Sigmoid colon (tissue), 7 donors: ENCODE data around the gene SUCO. TPM values are rescaled to one million over a fixed set of nuclear protein-coding genes. Genes with fewer than 3 reads are reported as not detected.

Experiments used
- DNase-seq: peaks from one replicate; pipeline ENCODE4 v3.0.0-alpha.2; 2019
- H3K27ac ChIP-seq, 4 donors: fragments of 200-600 bp; sonication (generic); one replicate each; pipeline ENCODE4 v1.5.1; 2016 to 2019; ENCODE audit warnings: mild to moderate bottlenecking in 1 of 4
- H3K27me3 ChIP-seq, 3 donors: fragments of 200-600 bp; sonication (generic); one replicate each; pipeline ENCODE4 v1.5.1; 2019; ENCODE audit warnings: mild to moderate bottlenecking in 1 of 3
- H3K36me3 ChIP-seq, 4 donors: fragments of 200-600 bp; sonication (generic); one replicate each; pipeline ENCODE4 v1.5.1; 2016 to 2019
- H3K4me1 ChIP-seq, 4 donors: fragments of 200-600 bp; sonication (generic); one replicate each; pipeline ENCODE4 v1.5.1; 2017 to 2019
- H3K4me3 ChIP-seq, 4 donors: fragments of 200-600 bp; sonication (generic); one replicate each; pipeline ENCODE4 v1.5.1; 2017 to 2019; ENCODE audit warnings: mild to moderate bottlenecking in 2 of 4, moderate library complexity in 1 of 4
- H3K9me3 ChIP-seq, 4 donors: fragments of 200-600 bp in 3 of 4; sonication (generic) in 3 of 4; one replicate each; pipeline versions ENCODE4 v1.5.1 to v1.6.1; 2013 to 2019
- EP300 ChIP-seq, 4 donors: sonication (generic); formaldehyde crosslinking; IDR thresholded peaks; one replicate each; pipeline ENCODE4 v1.6.1; 2017; ENCODE audit warnings: antibody characterized with exemption in 4 of 4
- POLR2A ChIP-seq, 2 donors: fragments of 450-650 bp; IDR thresholded peaks; one replicate each; pipeline ENCODE4 v1.6.1; 2016; ENCODE audit warnings: antibody characterized with exemption in 2 of 2, mild to moderate bottlenecking in 2 of 2, moderate library complexity in 2 of 2
- POLR2AphosphoS5 ChIP-seq, 4 donors: sonication (generic); formaldehyde crosslinking; IDR thresholded peaks; one replicate each; pipeline ENCODE4 v1.6.1; 2017; ENCODE audit warnings: antibody characterized with exemption in 4 of 4
- WGBS, 2 donors: extraction: QIAGEN DNeasy Blood & Tissue Kit; methylation state at CpG; one replicate each; pipeline ENCODE4 v1.1.7; 2013; 5-methylcytosine and 5-hydroxymethylcytosine counted together
- intact Hi-C: fragments of 100-400 bp; cut with DNase I; formaldehyde crosslinking; loops from one replicate; pipeline ENCODE4 v1.15.1; 2023
- polyA plus RNA-seq, 3 donors: library from polyadenylated mRNA; stranded (reverse); fragments of 200-250 nt; gene quantifications; one replicate each; pipeline ENCODE4 v1.2.3, GENCODE V29; 2013
- total RNA-seq, 4 donors: library from RNA; depleted of rRNA; stranded (reverse); fragments of >200 nt; gene quantifications; one replicate each; pipeline ENCODE4 v1.1.0, GENCODE V29; 2016
- TF ChIP-seq, protein P1 (sequence below), 4 experiments: fragments of 450-650 bp in 3 of 4; fragments of 200-600 bp in 1 of 4; IDR thresholded peaks; one replicate each; pipeline ENCODE4 v1.5.1; 2016 to 2019; ENCODE audit warnings: antibody characterized with exemption in 4 of 4, mild to moderate bottlenecking in 3 of 4, moderate library complexity in 2 of 4
- donor health status: healthy with polysubstance abuse.
- donor health status: Bipolar disorder and iron deficiency.
- donor health status: healthy.

Gene SUCO
- total and polyA plus RNA-seq, 7 donors: 1.8 to 36.6 (median 27.4) TPM

DNA sequence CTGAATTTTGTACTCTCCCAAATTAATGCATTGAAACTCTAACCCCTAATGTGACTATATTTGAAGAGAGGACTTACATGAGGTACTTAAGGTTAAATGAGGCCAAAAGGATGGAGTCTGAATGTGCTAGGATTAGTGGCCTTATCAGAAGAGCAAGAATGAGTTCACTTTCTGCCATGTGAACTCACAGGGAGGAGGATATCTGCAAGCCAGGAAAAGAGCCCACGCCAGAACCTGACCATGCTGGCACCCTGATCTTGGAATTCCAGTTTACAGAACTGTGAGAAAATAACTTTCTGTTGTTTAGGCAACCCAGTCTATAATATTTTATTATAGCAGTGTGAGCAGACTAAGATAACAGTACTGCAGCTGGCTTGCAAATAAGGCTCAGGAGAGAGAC is 113.7 kb downstream of the SUCO start:
- H3K27ac ChIP-seq: no peak overlapping the region
- no peaks in the 10 kb centered on the region for H3K36me3 ChIP-seq
- no peak overlapping the region for H3K4me3 ChIP-seq
- no peaks in the 10 kb centered on the region for H3K9me3 ChIP-seq
- intact Hi-C loops: no loop called here
- TF ChIP-seq POLR2AphosphoS5 (IDR thresholded peaks at IDR 0.05) (no peak), POLR2A (IDR thresholded peaks at IDR 0.05) (no peak), EP300 (IDR thresholded peaks at IDR 0.05) (no peak)
- TF ChIP-seq, protein P1, sequence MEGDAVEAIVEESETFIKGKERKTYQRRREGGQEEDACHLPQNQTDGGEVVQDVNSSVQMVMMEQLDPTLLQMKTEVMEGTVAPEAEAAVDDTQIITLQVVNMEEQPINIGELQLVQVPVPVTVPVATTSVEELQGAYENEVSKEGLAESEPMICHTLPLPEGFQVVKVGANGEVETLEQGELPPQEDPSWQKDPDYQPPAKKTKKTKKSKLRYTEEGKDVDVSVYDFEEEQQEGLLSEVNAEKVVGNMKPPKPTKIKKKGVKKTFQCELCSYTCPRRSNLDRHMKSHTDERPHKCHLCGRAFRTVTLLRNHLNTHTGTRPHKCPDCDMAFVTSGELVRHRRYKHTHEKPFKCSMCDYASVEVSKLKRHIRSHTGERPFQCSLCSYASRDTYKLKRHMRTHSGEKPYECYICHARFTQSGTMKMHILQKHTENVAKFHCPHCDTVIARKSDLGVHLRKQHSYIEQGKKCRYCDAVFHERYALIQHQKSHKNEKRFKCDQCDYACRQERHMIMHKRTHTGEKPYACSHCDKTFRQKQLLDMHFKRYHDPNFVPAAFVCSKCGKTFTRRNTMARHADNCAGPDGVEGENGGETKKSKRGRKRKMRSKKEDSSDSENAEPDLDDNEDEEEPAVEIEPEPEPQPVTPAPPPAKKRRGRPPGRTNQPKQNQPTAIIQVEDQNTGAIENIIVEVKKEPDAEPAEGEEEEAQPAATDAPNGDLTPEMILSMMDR (IDR thresholded peaks at IDR 0.05): no peak
- WGBS, 2 donors: 46 to 81% methylated on average over 1 of the region's 1 CpG
- no peak for DNase-seq
- no peaks in the 10 kb centered on the region for H3K27me3 ChIP-seq
- no peaks in the 10 kb centered on the region for H3K4me1 ChIP-seq

DNA sequence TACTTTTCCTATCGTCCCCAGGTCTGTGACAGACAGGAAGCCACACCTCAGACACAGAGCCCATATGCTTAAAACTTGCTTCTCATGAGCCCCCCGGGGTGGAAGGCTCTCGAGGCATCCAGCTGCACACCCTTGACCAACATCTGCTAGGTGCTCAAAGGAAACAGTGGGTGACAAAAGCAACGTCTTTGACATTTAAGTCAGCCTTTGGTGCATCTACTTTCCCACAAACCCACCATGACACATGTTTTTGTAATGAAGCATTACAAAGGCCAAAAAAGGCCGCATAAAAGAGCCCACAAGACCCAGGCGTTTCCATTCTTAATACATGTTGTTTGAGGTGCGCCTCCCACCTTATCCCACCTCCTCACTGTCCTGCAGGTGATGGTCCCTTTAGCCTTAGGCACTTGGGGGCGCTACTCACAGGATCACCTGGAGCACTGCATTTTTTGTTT is 114.2 kb downstream of the SUCO start:
- no peaks in the 10 kb centered on the region for H3K27me3 ChIP-seq
- no peaks in the 10 kb centered on the region for H3K9me3 ChIP-seq
- TF ChIP-seq, protein P1 (IDR thresholded peaks at IDR 0.05): no peak
- no peak for TF ChIP-seq POLR2AphosphoS5 (IDR thresholded peaks at IDR 0.05)
- TF ChIP-seq EP300 (IDR thresholded peaks at IDR 0.05): no peak
- no peak for TF ChIP-seq POLR2A (IDR thresholded peaks at IDR 0.05)
- no peaks in the 10 kb centered on the region for H3K36me3 ChIP-seq
- no peak for DNase-seq
- H3K4me3 ChIP-seq: no peak overlapping the region
- no peak overlapping the region for H3K27ac ChIP-seq
- intact Hi-C loops: no loop called here
- 50 to 67% methylated on average over 8 of the region's 8 CpGs for WGBS, 2 donors
- no peaks in the 10 kb centered on the region for H3K4me1 ChIP-seq

DNA sequence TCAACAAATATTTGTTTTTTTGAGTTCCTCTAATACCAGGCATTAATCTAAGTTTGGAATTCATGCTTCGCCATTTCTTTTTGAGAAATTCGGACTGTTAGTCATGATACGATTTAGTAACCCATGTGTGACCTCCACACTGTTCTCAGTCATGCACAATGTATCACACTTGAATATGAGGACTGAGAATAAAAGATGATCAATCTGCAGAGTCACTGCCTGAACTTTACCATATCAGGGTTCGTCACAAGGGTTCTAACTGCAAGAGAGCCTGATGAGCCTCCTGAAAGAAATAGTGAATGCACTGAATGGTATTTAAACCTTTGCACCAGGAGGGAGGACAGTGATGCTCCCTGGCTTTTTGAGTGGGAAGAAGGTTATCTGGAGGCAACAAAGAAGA is 115.0 kb downstream of the SUCO start:
- H3K4me3 ChIP-seq: no peak overlapping the region
- no peak overlapping the region for H3K27ac ChIP-seq
- intact Hi-C loops: no loop called here
- H3K36me3 ChIP-seq: no peaks in the 10 kb centered on the region
- H3K27me3 ChIP-seq: no peaks in the 10 kb centered on the region
- WGBS, 2 donors: 93 to 95% methylated on average over 4 of the region's 4 CpGs
- no peak for DNase-seq
- no peaks in the 10 kb centered on the region for H3K9me3 ChIP-seq
- H3K4me1 ChIP-seq: no peaks in the 10 kb centered on the region
- TF ChIP-seq, protein P1 (IDR thresholded peaks at IDR 0.05): no peak
- no peak for TF ChIP-seq EP300 (IDR thresholded peaks at IDR 0.05)
- no peak for TF ChIP-seq POLR2AphosphoS5 (IDR thresholded peaks at IDR 0.05)
- no peak for TF ChIP-seq POLR2A (IDR thresholded peaks at IDR 0.05)

DNA sequence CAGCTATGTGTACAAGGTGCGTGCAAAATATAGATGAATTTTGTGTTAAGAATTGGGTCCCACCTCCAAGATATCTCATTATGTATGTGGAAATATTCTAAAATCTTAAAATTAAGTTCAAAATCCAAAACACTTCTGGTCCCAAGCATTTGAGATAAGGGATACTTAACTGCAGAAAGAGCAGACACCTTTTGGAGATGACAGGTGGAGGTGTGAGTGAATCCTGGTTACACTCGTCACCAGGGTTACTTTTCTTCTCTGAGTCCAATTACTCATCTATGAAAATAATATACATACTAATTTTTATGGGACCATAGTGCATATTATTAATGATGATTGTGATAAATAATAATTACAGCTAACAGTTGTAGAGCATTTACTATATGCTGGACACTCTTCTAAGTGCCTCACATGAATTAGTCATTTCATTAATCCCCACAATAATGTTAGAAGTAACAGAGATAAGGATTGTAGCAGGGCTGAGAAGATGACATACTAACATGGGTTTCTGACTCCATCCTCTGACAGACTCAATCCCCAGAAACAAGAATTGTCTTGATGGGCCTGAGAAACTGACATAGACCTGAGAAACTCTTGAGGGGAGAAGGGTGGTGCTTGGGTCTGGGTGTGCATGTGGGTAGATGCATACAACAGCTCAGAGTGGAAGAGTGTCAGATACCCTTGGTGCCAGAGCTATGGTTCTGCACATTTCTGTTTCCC is 117.7 kb downstream of the SUCO start:
- Histone ChIP-seq H3K27me3 (no peaks in the 10 kb centered on the region), H3K4me3 (no peak overlapping the region), H3K27ac (no peak overlapping the region), H3K36me3 (no peaks in the 10 kb centered on the region), H3K9me3 (no peaks in the 10 kb centered on the region), H3K4me1 (no peaks in the 10 kb centered on the region)
- intact Hi-C loops: no loop called here
- 86 to 89% methylated on average over 2 of the region's 2 CpGs for WGBS, 2 donors
- TF ChIP-seq, protein P1 (IDR thresholded peaks at IDR 0.05): no peak
- TF ChIP-seq POLR2AphosphoS5 (IDR thresholded peaks at IDR 0.05): no peak
- TF ChIP-seq EP300 (IDR thresholded peaks at IDR 0.05): no peak
- TF ChIP-seq POLR2A (IDR thresholded peaks at IDR 0.05): no peak
- DNase-seq: no peak
